Measurements from ENCODE around the gene RORB.

The RORB gene

DNA sequence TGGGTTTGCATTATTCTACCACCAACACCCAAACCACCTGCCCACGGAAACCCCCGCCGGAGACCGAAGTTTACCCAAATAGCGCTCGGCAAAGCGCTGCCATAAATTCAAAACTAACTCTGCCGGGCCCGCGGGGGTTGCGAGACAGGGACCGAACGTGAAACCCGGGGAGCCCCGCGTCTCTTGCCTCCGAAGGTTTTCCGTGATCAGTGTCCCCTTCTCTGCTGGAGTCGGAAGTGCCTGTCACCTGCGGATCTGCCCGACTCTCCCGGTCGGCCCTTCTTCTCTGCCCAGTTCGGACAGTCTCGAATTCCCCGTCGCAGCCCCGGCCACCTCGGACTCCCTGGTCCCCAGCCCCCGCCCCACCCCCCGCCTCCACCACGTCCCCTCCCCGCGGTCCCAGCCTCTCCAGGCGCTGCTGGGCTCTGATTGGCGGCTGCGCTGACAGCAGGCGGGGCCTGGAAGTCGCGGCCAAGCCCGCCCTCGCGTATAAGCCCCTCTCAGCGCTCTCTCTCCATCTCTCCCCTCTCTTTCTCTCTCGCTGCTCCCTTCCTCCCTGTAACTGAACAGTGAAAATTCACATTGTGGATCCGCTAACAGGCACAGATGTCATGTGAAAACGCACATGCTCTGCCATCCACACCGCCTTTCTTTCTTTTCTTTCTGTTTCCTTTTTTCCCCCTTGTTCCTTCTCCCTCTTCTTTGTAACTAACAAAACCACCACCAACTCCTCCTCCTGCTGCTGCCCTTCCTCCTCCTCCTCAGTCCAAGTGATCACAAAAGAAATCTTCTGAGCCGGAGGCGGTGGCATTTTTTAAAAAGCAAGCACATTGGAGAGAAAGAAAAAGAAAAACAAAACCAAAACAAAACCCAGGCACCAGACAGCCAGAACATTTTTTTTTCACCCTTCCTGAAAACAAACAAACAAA lies at the start of gene RORB:
Gene RORB (plus strand): TSS at position 517 of the 929 bp plus-strand sequence. CDS start 642 bp downstream, outside the sequence.
- TF ChIP-seq, protein P1, sequence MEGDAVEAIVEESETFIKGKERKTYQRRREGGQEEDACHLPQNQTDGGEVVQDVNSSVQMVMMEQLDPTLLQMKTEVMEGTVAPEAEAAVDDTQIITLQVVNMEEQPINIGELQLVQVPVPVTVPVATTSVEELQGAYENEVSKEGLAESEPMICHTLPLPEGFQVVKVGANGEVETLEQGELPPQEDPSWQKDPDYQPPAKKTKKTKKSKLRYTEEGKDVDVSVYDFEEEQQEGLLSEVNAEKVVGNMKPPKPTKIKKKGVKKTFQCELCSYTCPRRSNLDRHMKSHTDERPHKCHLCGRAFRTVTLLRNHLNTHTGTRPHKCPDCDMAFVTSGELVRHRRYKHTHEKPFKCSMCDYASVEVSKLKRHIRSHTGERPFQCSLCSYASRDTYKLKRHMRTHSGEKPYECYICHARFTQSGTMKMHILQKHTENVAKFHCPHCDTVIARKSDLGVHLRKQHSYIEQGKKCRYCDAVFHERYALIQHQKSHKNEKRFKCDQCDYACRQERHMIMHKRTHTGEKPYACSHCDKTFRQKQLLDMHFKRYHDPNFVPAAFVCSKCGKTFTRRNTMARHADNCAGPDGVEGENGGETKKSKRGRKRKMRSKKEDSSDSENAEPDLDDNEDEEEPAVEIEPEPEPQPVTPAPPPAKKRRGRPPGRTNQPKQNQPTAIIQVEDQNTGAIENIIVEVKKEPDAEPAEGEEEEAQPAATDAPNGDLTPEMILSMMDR (IDR thresholded peaks at IDR 0.05; ENCODE audit: low read length, missing control alignments) = no peak
- peak; percentile 38 for DNase-seq (ENCODE audit: low read depth)
- H3K4me3 ChIP-seq (replicated peaks; ENCODE audit: low read depth, low read length) = peak within 1 kb of the TSS; percentile 70

DNA sequence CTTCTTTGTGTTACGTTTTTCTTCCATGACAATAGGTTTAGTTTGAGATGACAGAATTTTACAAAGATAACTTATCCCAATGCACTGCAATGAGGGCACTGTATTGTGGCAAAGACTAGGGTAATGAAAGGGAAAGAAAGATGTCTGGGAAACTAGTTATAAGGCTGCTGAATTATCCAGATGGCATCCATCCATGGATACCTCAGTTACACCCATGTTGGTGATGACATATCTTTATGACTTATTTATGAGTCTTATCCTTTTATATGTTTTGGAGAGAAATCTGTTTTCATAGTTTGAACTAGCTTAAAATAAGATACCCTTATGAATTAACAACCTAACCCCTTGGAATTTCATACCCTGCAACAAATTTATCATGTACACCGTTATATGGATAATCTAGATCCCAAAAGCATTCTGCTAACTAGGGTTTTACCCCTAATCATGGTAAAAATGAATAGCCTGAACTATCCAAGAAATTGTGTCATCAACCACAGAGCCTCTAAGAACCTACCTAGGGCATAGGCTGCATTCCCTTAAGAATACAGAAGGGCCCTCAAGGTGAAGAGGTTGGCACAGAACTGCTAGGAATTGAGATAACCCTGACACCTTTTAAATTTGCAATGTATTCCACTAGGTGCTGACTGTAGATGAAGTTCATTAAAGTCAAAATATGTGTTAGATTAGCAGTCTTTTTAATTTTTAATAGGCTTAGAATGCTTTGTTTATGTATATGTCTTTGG lies 49.5 kb upstream of the RORB start:
- TF ChIP-seq, protein P1 (IDR thresholded peaks at IDR 0.05; ENCODE audit: low read length, missing control alignments) = no peak
- no peak overlapping the region for H3K4me3 ChIP-seq (replicated peaks; ENCODE audit: low read depth, low read length)
- DNase-seq (ENCODE audit: low read depth) = no peak

- no peak overlapping the region for H3K4me3 ChIP-seq (replicated peaks; ENCODE audit: low read depth, low read length)
- DNase-seq (ENCODE audit: low read depth) = no peak
- TF ChIP-seq, protein P1 (IDR thresholded peaks at IDR 0.05; ENCODE audit: low read length, missing control alignments) = no peak
Measured at GRCh38 chr9:74449060-74449459, 48.1 kb upstream of the RORB start.

DNA sequence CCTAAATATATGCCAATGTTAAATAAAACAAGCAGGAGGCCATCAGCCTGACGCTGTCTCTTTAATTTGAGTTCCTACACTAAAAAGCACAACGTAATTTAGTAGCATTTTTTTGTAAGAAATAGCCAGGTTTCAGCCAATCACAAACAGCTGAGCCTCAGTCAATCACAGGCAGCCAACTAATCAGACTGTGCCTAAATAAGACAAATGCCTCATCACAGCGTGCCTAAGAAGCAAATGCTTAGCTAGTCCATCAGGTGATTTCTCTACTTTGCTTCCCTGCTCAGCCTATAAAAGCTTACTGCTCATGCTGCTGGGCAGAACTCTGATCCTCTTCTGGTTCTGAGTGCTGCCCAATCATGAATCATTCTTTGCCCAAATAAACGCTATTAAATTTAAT lies 38.3 kb upstream of the RORB start:
- DNase-seq (ENCODE audit: low read depth) = no peak
- TF ChIP-seq, protein P1 (IDR thresholded peaks at IDR 0.05; ENCODE audit: low read length, missing control alignments) = no peak
- no peak overlapping the region for H3K4me3 ChIP-seq (replicated peaks; ENCODE audit: low read depth, low read length)

GRCh38 chr9:74463825-74464224 lies 33.3 kb upstream of the RORB start:
- TF ChIP-seq, protein P1 (IDR thresholded peaks at IDR 0.05; ENCODE audit: low read length, missing control alignments) = no peak
- DNase-seq (ENCODE audit: low read depth) = no peak

GRCh38 chr9:74478606-74479005 lies 18.5 kb upstream of the RORB start:
- TF ChIP-seq, protein P1 (IDR thresholded peaks at IDR 0.05; ENCODE audit: low read length, missing control alignments) = no peak
- no peak for DNase-seq (ENCODE audit: low read depth)
- no peak overlapping the region for H3K4me3 ChIP-seq (replicated peaks; ENCODE audit: low read depth, low read length)

More at GRCh38 chr9:74463825-74464224, 33.3 kb upstream of the RORB start:
- H3K4me3 ChIP-seq (replicated peaks; ENCODE audit: low read depth, low read length) = no peak overlapping the region

Data from fibroblast of pulmonary artery (primary cell).